HL-60/S4 (cell line): ENCODE results near the gene RAI1.
"Not testable (repeated sequence)": the region's sequence is repeated elsewhere in the genome, so short reads cannot be mapped to it uniquely, and the experiment has no call there.

Source experiments
- in situ Hi-C: fragments of 300-500 bp; cut with MboI; formaldehyde crosslinking; loops from 2 replicates; pipeline ENCODE4 v1.14.3; 2022; ENCODE audit warnings: low sequenced_read_pairs

Gene RAI1

GRCh38 chr17:17792551-17793377 is 111.5 kb downstream of the RAI1 start:
- in situ Hi-C loops = no loop called here

GRCh38 chr17:17793378-17794214 is 112.3 kb downstream of the RAI1 start:
- in situ Hi-C loops = no loop called here

GRCh38 chr17:17794382-17794781 is 113.1 kb downstream of the RAI1 start:
- in situ Hi-C loops = no loop called here

- in situ Hi-C loops = no loop called here
Measured at GRCh38 chr17:17795296-17795695, 114.0 kb downstream of the RAI1 start.

GRCh38 chr17:17795946-17796786 is 114.9 kb downstream of the RAI1 start:
- in situ Hi-C loops = no loop called here

GRCh38 chr17:17796787-17797061 is 115.5 kb downstream of the RAI1 start:
- in situ Hi-C loops = no loop called here

- in situ Hi-C loops = no loop called here
Measured at GRCh38 chr17:17797119-17797809, 116.0 kb downstream of the RAI1 start.

- in situ Hi-C loops = no loop called here
Measured at GRCh38 chr17:17798010-17798556, 116.8 kb downstream of the RAI1 start.

- in situ Hi-C loops = no loop called here
Measured at GRCh38 chr17:17798573-17799255, 117.5 kb downstream of the RAI1 start.

- in situ Hi-C loops = no loop called here
Measured at GRCh38 chr17:17800504-17801021, 119.3 kb downstream of the RAI1 start.

GRCh38 chr17:17801800-17802481 is 120.7 kb downstream of the RAI1 start:
- in situ Hi-C loops = no loop called here

GRCh38 chr17:17804007-17804406 is 122.7 kb downstream of the RAI1 start:
- in situ Hi-C loops = no loop called here

GRCh38 chr17:17805575-17805974 is 124.3 kb downstream of the RAI1 start:
- in situ Hi-C loops = no loop called here

- in situ Hi-C loops = no loop called here
Measured at GRCh38 chr17:17806035-17806434, 124.8 kb downstream of the RAI1 start.

GRCh38 chr17:17806611-17807274 is 125.5 kb downstream of the RAI1 start:
- in situ Hi-C loops = no loop called here

GRCh38 chr17:17807440-17807839 is 126.2 kb downstream of the RAI1 start:
- in situ Hi-C loops = no loop called here

GRCh38 chr17:17808200-17808599 is 126.9 kb downstream of the RAI1 start:
- in situ Hi-C loops = not testable (repeated sequence)

- in situ Hi-C loops = no loop called here
Measured at GRCh38 chr17:17808706-17809432, 127.6 kb downstream of the RAI1 start.
